Endothelial cell of umbilical vein (primary cell): ENCODE data around the gene ACTL7B.

ENCODE experiments used
- CTCF ChIP-seq, 2 donors: IDR thresholded peaks; 1 replicate in 1 of 2; 2 replicates in 1 of 2; pipeline ENCODE4 v1.5.1; 2011; ENCODE audit warnings: low read length in 2 of 2, mild to moderate bottlenecking in 2 of 2, moderate library complexity in 2 of 2, control low read depth in 1 of 2, inconsistent platforms in 1 of 2, low read depth in 1 of 2; ENCODE audit not compliant: insufficient read depth in 1 of 2; ENCODE audit errors: extremely low read depth in 1 of 2
- EZH2 ChIP-seq: IDR thresholded peaks from 2 replicates; pipeline ENCODE4 v1.6.1; 2012; ENCODE audit warnings: borderline replicate concordance, low read depth, mild to moderate bottlenecking, moderate library complexity, low read length, inconsistent platforms; ENCODE audit not compliant: severe bottlenecking
- POLR2A ChIP-seq: IDR thresholded peaks from 2 replicates; pipeline ENCODE4 v1.6.1; 2012; ENCODE audit warnings: low read depth, mild to moderate bottlenecking, control low read depth, low read length
- POLR2AphosphoS5 ChIP-seq: IDR thresholded peaks from 2 replicates; pipeline ENCODE4 v1.6.1; 2012; ENCODE audit warnings: low read depth, mild to moderate bottlenecking, control low read depth, low read length, moderate library complexity; ENCODE audit not compliant: insufficient read depth

DNA sequence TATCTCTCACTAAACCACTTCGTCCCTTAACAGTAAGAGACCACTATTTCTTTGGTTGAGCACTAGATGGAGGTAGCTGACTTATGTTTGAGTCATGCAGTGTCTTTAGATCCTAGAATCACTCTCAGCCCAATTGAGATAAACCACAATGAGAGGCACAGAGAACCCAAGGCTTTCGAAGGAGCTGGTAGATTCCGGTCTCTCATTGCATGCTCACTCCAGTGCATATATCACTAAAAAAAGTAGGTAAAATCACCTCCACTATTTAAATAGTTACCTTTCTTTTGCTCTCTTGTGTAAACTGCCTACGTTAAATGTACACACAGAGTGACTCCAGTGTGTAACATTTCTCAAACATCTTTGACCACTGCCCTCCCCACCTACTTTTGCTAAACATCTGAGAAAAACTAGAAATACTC lies 33.9 kb upstream of the ACTL7B start:
- no peak for TF ChIP-seq POLR2A
- TF ChIP-seq EZH2, result no peak
- peak in 1 of 2 donors; percentile 21 for TF ChIP-seq CTCF (IDR thresholded peaks at IDR 0.05; ENCODE audit: extremely low read depth in 1 of 2, insufficient read depth in 1 of 2, low read depth in 1 of 2, low read length in 2 of 2)
- no peak for TF ChIP-seq POLR2AphosphoS5
